ENCODE measurements around the gene TM4SF18. TPM values are rescaled to one million over a fixed set of nuclear protein-coding genes. Genes with fewer than 3 reads are reported as not detected.

TM4SF18 gene
- polyA plus RNA-seq, 1 of the 3 experiments (the other 2 are of a cell fraction), result 0.30 TPM

GRCh38 chr3:149273096-149273751 lies 60.2 kb downstream of the TM4SF18 start (continued):
- TF ChIP-seq REST (IDR thresholded peaks at IDR 0.05; ENCODE audit: low read depth, low read length), result no peak
- no peak for TF ChIP-seq FOXM1 (IDR thresholded peaks at IDR 0.05; ENCODE audit: low read depth)
- TF ChIP-seq RCOR1 (IDR thresholded peaks at IDR 0.05; ENCODE audit: low read length), result peak; percentile 36; the same call in 1 of the 2 replicates
- TF ChIP-seq ZBTB33 (IDR thresholded peaks at IDR 0.05; ENCODE audit: borderline replicate concordance, low read depth), result no peak
- TF ChIP-seq TCF12 (IDR thresholded peaks at IDR 0.05), result no peak
- TF ChIP-seq YY1 (IDR thresholded peaks at IDR 0.05; ENCODE audit: low read depth), result peak; percentile 81; the same call in 1 of the 2 replicates
- peak; percentile 98 for TF ChIP-seq CTCF (IDR thresholded peaks at IDR 0.05)
- TF ChIP-seq TEAD4 (IDR thresholded peaks at IDR 0.05; ENCODE audit: borderline replicate concordance, insufficient read depth), result no peak
- no peak for TF ChIP-seq MAX (IDR thresholded peaks at IDR 0.05; ENCODE audit: low read depth)
- TF ChIP-seq MEF2A (IDR thresholded peaks at IDR 0.05; ENCODE audit: borderline replicate concordance, low read depth), result no peak
- TF ChIP-seq GATA2 (CRISPR knock-in tag; IDR thresholded peaks at IDR 0.05), result no peak
- peak in 1 of 2 experiments; percentile 16; a peak in 1 of 4 replicates for TF ChIP-seq EP300 (IDR thresholded peaks at IDR 0.05; ENCODE audit: borderline replicate concordance in 1 of 2, low read depth in 1 of 2, low read length in 1 of 2)
- no peak for TF ChIP-seq POLR2AphosphoS5 (IDR thresholded peaks at IDR 0.05; ENCODE audit: low read depth, low read length)
- no peak for TF ChIP-seq USF1 (IDR thresholded peaks at IDR 0.05; ENCODE audit: borderline replicate concordance, low read depth)
- TF ChIP-seq USF2 (IDR thresholded peaks at IDR 0.05; ENCODE audit: borderline replicate concordance, low read depth, low read length), result no peak
- TF ChIP-seq PBX3 (IDR thresholded peaks at IDR 0.05), result 0 out of 2 replicates have a peak, but pooled peaks have one; percentile 14
- no peak for TF ChIP-seq CHD2 (IDR thresholded peaks at IDR 0.05; ENCODE audit: low read length, partially characterized antibody)
